MCF 10A (cell line): ENCODE measurements around the gene IGFBP6. TPM values are rescaled to one million over a fixed set of nuclear protein-coding genes. Genes with fewer than 3 reads are reported as not detected.

ENCODE experiments used
- BruUV-seq: library from RNA; stranded (reverse); fragments of 400-500 nt; replicated peaks from 2 replicates; lab custom pipeline; 2021; lab: Mats Ljungman, UMichigan
- CTCF ChIA-PET: fragments of 300-600 bp; sonication (Branson Sonifier 250); formaldehyde crosslinking; extraction: SDS; loops from one replicate; lab custom pipeline; 2021; ENCODE audit warnings: antibody characterized with exemption, inconsistent platforms; lab: Yijun Ruan, JAX
- POLR2A ChIA-PET: fragments of 300-600, 350-650 bp; sonication (Branson Sonifier 250); formaldehyde crosslinking; extraction: SDS; loops from one replicate; lab custom pipeline; 2020; ENCODE audit warnings: antibody characterized with exemption, inconsistent platforms; lab: Yijun Ruan, JAX
- DNase-seq: peaks from one replicate; pipeline ENCODE4 v3.0.0-alpha.2; 2018; ENCODE audit not compliant: unreplicated experiment
- H3K27ac Mint-ChIP-seq: one replicate; pipeline ENCODE4 v1.8.0; 2022; ENCODE audit warnings: mild to moderate bottlenecking, low read depth, mixed read lengths; ENCODE audit not compliant: unreplicated experiment
- H3K27me3 Mint-ChIP-seq: one replicate; pipeline ENCODE4 v1.8.0; 2022; ENCODE audit warnings: mixed read lengths; ENCODE audit not compliant: insufficient read depth, unreplicated experiment
- H3K36me3 Mint-ChIP-seq: one replicate; pipeline ENCODE4 v1.8.0; 2022; ENCODE audit warnings: mild to moderate bottlenecking, moderate library complexity, mixed read lengths; ENCODE audit not compliant: insufficient read depth, unreplicated experiment
- H3K4me1 Mint-ChIP-seq: one replicate; pipeline ENCODE4 v1.8.0; 2022; ENCODE audit warnings: mixed read lengths; ENCODE audit not compliant: insufficient read depth, unreplicated experiment
- H3K4me3 Mint-ChIP-seq: one replicate; pipeline ENCODE4 v1.8.0; 2022; ENCODE audit warnings: mild to moderate bottlenecking, moderate library complexity, mixed read lengths; ENCODE audit not compliant: unreplicated experiment
- H3K9me3 Mint-ChIP-seq: one replicate; pipeline ENCODE4 v1.8.0; 2022; ENCODE audit warnings: mixed read lengths; ENCODE audit not compliant: unreplicated experiment
- CTCF ChIP-seq: fragments of 200-600 bp; IDR thresholded peaks from one replicate; pipeline ENCODE4 v1.8.0; 2022; ENCODE audit warnings: antibody characterized with exemption, mild to moderate bottlenecking; ENCODE audit not compliant: unreplicated experiment
- intact Hi-C: fragments of 100-400 bp; cut with micrococcal nuclease; formaldehyde crosslinking; loops from 2 replicates; pipeline ENCODE4 v1.14.1; 2022
- total RNA-seq: library from RNA; stranded (reverse); gene quantifications from 2 replicates; pipeline ENCODE4 v1.2.3, GENCODE V29; 2022

IGFBP6 gene
- total RNA-seq, 1 experiment from 2014 or later, result 6.4 TPM

GRCh38 chr12:53118751-53119300 lies 21.4 kb downstream of the IGFBP6 start:
- BruUV-seq, result no TSS peak
- POLR2A ChIA-PET, result no interaction called here

DNA sequence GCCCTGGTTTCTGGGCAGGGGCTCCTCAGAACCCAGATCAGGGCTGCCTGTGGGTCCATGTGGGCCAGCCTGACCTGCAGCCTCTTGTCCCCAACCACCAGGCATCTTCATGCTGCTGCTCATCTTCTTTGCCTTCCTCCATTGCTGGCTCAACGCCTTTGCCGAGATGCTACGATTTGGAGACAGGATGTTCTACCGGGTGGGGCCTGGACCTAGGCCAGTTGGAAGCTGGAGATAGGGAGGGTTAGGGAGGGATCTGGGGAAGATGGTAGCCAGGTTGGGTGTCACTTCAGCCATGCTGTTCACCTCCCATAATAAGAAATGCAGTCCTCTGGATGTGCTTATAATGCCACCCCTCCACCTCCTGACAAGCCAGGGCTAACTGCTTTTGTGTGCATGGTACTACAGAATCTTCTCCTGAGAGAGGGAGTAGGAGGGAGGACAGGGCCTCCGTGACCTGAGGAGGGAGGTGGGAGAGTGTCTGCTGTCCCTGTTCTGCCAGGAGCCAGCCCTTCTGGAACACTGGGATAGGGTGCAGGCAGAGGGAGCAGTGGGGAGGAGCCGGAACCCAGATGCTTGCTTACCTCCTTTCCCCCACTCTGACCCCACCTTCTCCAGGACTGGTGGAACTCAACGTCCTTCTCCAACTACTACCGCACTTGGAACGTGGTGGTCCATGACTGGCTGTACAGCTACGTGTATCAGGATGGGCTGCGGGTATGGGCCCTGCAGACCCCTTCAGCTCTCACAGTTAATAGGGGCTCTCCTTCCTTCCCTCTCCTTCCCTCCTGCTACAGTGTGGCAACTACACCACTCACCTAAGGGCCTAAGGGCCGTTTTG lies 23.4 kb downstream of the IGFBP6 start:
- no peaks in the 10 kb centered on the region for H3K27me3 Mint-ChIP-seq
- ChIA-PET POLR2A (interaction anchor here (0.6 kb wide), 1 partner anchor 11 kb away, joined by 3 read pairs; no protein-coding TSS in a partner anchor), CTCF (interaction anchor here (0.7 kb wide), 1 partner anchor 22 kb away, joined by 4 read pairs; no protein-coding TSS in a partner anchor)
- no peaks in the 10 kb centered on the region for H3K9me3 Mint-ChIP-seq
- no peak for TF ChIP-seq CTCF
- H3K4me3 Mint-ChIP-seq, result no peak overlapping the region
- intact Hi-C loops, result no loop called here
- no peak for DNase-seq
- no peak overlapping the region for H3K27ac Mint-ChIP-seq
- no peaks in the 10 kb centered on the region for H3K36me3 Mint-ChIP-seq
- BruUV-seq, result no TSS peak
- no peaks in the 10 kb centered on the region for H3K4me1 Mint-ChIP-seq

More at GRCh38 chr12:53118751-53119300, 21.4 kb downstream of the IGFBP6 start:
- Mint-ChIP-seq H3K4me1 (no peaks in the 10 kb centered on the region), H3K27me3 (no peaks in the 10 kb centered on the region), H3K4me3 (no peak overlapping the region), H3K36me3 (no peaks in the 10 kb centered on the region), H3K9me3 (no peaks in the 10 kb centered on the region), H3K27ac (no peak overlapping the region)
- intact Hi-C loops, result no loop called here
- CTCF ChIA-PET, result no interaction called here
- no peak for TF ChIP-seq CTCF
- DNase-seq, result no peak

GRCh38 chr12:53122961-53123468 lies 25.5 kb downstream of the IGFBP6 start:
- CTCF ChIA-PET, result interaction anchor here (0.6 kb wide), 1 partner anchor 69 kb away, joined by 3 read pairs; no protein-coding TSS in a partner anchor
- no peak for TF ChIP-seq CTCF
- Mint-ChIP-seq H3K27me3 (peaks cover 13% of the 10 kb centered on the region), H3K4me3 (no peak overlapping the region), H3K36me3 (no peaks in the 10 kb centered on the region), H3K9me3 (no peaks in the 10 kb centered on the region), H3K4me1 (no peaks in the 10 kb centered on the region), H3K27ac (no peak overlapping the region)
- no peak for DNase-seq
- intact Hi-C loops, result no loop called here
- POLR2A ChIA-PET, result no interaction called here
- no TSS peak for BruUV-seq
